Erythroblast (primary cell): ENCODE results near the gene CPAMD8.

Source experiments
- DNase-seq, 2 experiments: peaks; one replicate each; lab custom pipeline; 2025; lab: John Stamatoyannopoulos, UW
- GATA1 ChIP-seq: IDR thresholded peaks from 2 replicates; pipeline ENCODE4 v1.6.1; 2011; ENCODE audit warnings: low read depth, mild to moderate bottlenecking, control low read depth, low read length, moderate library complexity
- POLR2A ChIP-seq: IDR thresholded peaks from 2 replicates; pipeline ENCODE4 v1.6.1; 2011; ENCODE audit warnings: mild to moderate bottlenecking, low read length

CPAMD8 gene

DNA sequence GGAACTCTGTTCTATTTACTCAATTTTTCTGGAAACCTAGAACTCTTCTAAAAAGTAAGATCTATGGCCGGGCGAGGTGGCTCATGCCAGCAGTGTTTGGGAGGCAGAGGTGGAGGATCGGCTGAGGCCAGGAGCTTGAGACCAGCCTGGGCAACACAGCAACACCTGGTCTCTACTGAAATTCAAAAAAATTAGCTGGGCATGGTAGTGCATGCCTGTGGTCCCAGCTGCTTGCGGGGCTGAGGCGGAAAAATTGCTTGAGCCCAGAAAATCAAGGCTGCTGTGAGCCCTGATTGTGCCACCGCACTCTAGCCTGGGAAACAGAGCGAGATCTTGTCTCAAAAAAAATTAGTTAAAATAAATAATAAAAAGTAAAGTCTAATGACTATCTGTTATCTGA is 109.2 kb downstream of the CPAMD8 start:
- DNase-seq: no peak
- TF ChIP-seq POLR2A: no peak
- TF ChIP-seq GATA1: no peak

DNA sequence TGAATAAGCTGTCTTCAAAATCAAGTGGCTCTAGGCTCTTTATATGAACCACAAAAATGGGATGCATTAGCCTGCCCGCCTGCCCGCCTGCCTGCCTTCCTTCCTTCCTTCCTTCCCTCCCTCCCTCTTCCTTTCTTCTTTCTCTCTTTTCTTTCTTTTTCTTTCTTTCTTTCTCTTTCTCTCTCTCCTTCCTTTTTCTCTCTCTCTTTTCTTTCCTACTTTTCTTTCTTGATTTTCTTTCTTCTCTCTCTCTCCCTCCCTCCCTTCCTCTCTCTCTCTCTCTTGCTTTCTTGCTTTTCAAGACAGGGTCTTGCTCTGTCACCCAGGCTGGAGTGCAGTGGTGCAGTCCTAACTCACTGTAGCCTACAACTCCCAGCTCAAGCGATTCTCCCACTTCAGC is 110.9 kb downstream of the CPAMD8 start:
- DNase-seq: no peak
- TF ChIP-seq GATA1: no peak

DNA sequence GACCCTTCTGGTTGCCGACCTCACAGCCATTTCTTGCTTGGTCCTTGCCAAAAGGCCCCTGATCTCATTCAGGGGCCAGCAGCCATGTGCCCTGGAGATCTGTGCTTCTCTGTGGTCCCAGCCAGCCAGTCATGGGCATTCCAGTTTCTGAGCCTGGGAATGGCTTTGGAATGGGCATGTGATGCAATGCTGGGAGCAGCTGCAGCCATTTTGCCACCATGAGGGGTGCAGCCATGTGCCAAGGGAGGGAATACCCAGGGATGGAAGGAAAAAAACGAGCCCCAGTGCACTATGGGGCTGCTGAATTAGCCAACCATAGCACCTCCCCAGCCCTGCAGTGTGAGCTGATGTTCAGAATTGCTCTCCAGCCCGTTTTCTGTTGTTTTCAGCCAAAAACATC is 111.5 kb downstream of the CPAMD8 start:
- DNase-seq: no peak
- no peak for TF ChIP-seq POLR2A
- TF ChIP-seq GATA1: no peak

DNA sequence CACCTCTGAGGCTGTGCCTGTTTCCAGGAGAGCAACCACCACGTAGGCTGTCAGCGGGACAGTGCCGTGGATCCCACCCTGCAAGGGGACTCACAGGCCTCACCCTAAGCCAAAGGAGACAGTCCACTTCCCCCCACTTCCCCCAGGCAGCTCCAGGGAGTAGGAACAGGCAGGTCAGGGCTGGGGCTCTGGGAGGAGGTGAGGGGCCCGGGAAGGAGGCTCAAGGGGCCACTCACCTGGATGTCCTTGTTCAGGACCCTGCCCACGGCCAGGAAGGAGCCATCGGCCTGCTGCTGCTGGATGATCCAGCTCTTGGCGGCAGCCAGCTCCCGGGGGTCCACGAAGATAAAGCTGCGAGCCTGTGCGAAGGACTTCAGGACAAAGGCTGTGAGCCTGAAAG is 112.2 kb downstream of the CPAMD8 start:
- no peak for DNase-seq
- TF ChIP-seq POLR2A (no peak), GATA1 (no peak)

- no peak for DNase-seq
- no peak for TF ChIP-seq POLR2A
- TF ChIP-seq GATA1: no peak
Measured at GRCh38 chr19:16912780-16913179, 113.8 kb downstream of the CPAMD8 start.

DNA sequence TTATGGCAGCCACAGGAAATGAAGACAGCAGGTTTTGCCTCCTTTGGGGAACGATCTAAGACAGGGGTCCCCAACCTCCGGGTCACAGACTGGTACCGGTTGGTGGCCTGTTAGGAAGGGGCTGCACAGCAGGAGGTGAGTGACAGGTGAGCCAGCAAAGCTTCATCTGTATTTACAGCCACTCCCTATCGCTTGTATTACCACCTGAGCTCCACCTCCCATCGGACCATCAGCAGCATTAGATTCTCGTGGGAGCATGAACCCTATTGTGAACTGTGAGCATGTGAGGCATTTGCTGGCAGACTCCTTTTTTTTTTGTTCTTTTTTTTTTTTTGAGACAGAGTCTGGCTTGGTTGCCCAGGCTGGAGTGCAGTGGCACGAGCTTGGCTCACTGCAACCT is 115.6 kb downstream of the CPAMD8 start:
- DNase-seq: no peak
- TF ChIP-seq GATA1 (no peak), POLR2A (no peak)

GRCh38 chr19:16908759-16909158 is 117.9 kb downstream of the CPAMD8 start:
- TF ChIP-seq POLR2A: no peak
- TF ChIP-seq GATA1: no peak
- DNase-seq: no peak

DNA sequence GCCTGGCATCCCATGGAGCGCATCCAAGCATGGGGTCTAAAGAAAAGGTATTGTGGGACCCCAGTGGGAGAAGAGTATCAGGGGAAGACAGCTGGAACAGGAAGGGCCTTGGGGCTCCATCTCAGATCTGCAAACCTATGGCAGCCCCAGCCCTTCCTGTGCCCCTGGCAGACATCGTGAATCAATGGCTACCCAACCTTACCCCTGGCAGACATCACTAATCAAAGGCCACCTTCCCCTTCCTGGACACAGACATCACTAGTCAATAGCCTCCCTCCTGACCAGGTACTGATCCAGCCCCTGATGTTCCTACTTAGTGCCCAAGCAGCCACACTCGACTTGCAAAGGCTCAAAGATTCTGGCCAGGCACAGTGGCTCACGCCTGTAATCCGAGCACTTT is 122.0 kb downstream of the CPAMD8 start:
- no peak for DNase-seq
- no peak for TF ChIP-seq POLR2A
- TF ChIP-seq GATA1: no peak

- no peak for DNase-seq
- no peak for TF ChIP-seq GATA1
- TF ChIP-seq POLR2A: no peak
Measured at GRCh38 chr19:16903347-16903746, 123.3 kb downstream of the CPAMD8 start.

GRCh38 chr19:16902545-16902944 is 124.1 kb downstream of the CPAMD8 start:
- DNase-seq: no peak
- TF ChIP-seq GATA1 (no peak), POLR2A (no peak)

DNA sequence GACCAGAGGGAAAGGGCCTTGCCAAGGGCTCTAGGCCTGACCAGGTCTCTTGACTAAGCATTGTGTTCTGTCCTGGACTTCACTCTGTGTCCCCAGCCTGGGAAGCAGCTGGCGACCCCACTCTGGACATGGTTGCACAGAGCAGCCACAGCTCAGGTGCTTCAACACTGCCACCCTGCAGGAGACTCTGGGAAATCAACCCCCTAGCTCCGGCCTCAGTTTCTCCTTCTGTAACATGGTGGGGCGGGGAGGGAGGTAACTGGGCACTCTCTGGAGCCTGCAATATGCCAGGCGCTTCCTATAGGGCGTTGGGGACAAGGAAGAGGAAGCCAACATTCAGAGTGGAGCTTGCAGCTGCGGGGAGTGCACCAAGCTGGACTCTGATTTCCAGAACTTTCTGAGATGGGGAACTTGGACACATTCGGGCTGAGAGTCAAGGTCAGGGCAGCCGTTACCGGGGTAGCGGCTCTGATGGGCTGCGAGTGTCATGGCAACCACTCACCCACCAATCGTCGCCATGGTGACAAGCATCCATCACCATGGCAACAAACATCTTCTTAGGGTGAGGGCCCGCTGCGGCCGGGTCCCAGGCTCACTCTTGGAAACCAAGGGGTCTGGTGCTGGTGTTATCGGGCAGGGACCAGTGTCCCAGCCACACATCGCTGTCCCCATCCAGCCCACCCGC is 125.0 kb downstream of the CPAMD8 start:
- no peak for DNase-seq
- TF ChIP-seq POLR2A (no peak), GATA1 (no peak)

DNA sequence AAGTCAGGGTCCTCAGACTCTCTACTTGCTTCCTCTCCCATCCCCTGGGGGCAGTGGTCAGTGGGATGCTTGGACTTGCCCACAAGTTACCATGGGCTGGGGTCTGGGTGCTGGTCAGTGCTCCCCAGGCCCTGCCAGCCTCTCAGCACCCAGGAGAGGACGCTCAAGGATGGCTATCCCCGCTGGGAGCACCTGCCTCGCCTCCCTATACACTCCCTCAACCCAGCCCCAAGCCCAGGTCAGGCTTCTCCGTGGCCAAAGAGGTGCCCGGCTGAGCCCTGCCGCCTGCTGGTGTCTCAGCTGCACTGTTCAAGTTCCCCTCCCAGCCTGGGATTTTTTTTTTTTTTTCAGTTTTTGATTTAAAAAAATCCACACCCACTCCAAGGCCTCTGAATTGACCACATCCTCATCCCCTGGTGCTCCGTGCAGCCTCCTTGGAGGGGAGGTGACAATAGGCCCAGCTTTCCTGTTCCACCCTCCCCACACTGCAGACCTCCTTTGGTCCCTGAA is 127.0 kb downstream of the CPAMD8 start:
- peak; percentile 67 to 68 for DNase-seq
- TF ChIP-seq GATA1 (no peak), POLR2A (no peak)

DNA sequence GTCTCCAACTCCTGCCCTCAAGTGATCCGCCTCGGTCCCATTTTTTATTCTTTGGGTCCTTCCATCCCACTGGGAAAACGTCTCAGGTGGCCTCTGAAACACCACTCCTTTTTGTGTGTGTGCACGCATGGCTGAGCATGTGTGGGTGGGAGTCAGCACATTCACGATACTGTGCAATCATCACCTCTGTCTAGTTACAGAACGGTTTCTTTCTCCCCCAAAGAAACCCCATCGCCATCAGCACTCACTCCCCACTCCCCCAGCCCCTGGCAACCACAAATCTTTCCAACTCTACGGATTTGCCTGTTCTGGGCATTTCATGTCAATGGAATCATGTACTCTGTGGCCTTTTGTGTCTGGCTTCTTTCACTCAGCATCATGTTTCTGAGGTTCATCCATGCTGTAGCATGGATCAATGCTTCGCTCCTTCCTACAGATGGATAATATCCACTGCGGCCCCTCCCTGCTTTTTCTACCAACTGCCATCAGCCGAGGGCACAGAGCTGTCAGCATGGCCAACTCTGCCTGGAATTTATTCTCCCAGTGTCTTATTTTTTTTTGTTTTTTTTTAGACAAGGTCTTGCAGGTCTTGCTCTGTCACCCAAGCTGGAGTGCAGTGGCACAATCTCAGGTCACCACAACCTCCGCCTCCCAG is 128.1 kb downstream of the CPAMD8 start:
- TF ChIP-seq POLR2A (no peak), GATA1 (no peak)
- DNase-seq: no peak

- no peak for DNase-seq
- TF ChIP-seq POLR2A (no peak), GATA1 (no peak)
Measured at GRCh38 chr19:16897856-16898161, 128.8 kb downstream of the CPAMD8 start.
